Liver (tissue), 9 donors: ENCODE measurements around the gene NEK6. TPM values are rescaled to one million over a fixed set of nuclear protein-coding genes. Genes with fewer than 3 reads are reported as not detected.

Source experiments
- DNase-seq: peaks from one replicate; pipeline ENCODE4 v3.0.0-alpha.2; 2017; ENCODE audit warnings: low spot score
- H3K27ac ChIP-seq, 2 donors: one replicate each; pipeline ENCODE4 v1.7.0; 2013; ENCODE audit warnings: inconsistent platforms in 2 of 2, low read length in 2 of 2, control low read depth in 1 of 2, low read depth in 1 of 2, mild to moderate bottlenecking in 1 of 2
- H3K27me3 ChIP-seq, 4 donors: one replicate each; pipeline versions ENCODE4 v1.6.1 to v1.7.0; 2013; ENCODE audit warnings: low read length in 3 of 4, inconsistent platforms in 1 of 4, mild to moderate bottlenecking in 1 of 4, moderate library complexity in 1 of 4; ENCODE audit not compliant: control insufficient read depth in 4 of 4, insufficient read depth in 4 of 4
- H3K36me3 ChIP-seq, 4 donors: one replicate each; pipeline versions ENCODE4 v1.6.1 to v1.7.0; 2013; ENCODE audit warnings: low read length in 3 of 4, mild to moderate bottlenecking in 3 of 4, low read depth in 1 of 4, moderate library complexity in 1 of 4; ENCODE audit not compliant: control insufficient read depth in 4 of 4, insufficient read depth in 3 of 4
- H3K4me1 ChIP-seq, 4 donors: one replicate each; pipeline versions ENCODE4 v1.6.1 to v1.7.0; 2013; ENCODE audit warnings: low read length in 3 of 4, mild to moderate bottlenecking in 3 of 4, moderate library complexity in 1 of 4; ENCODE audit not compliant: control insufficient read depth in 4 of 4, insufficient read depth in 4 of 4
- H3K4me3 ChIP-seq, 3 donors: one replicate each; pipeline versions ENCODE4 v1.6.1 to v1.7.0; 2013; ENCODE audit warnings: low read length in 3 of 3, control low read depth in 1 of 3, low read depth in 1 of 3, mild to moderate bottlenecking in 1 of 3
- H3K9ac ChIP-seq, 2 donors: one replicate each; pipeline ENCODE4 v1.7.0; 2013; ENCODE audit warnings: low read length in 2 of 2, mild to moderate bottlenecking in 2 of 2, moderate library complexity in 2 of 2, control low read depth in 1 of 2, low read depth in 1 of 2
- H3K9me3 ChIP-seq, 4 donors: one replicate each; pipeline versions ENCODE4 v1.6.1 to v1.7.0; 2013; ENCODE audit warnings: low read length in 3 of 4; ENCODE audit not compliant: control insufficient read depth in 4 of 4
- ATF3 ChIP-seq: IDR thresholded peaks from 2 replicates; pipeline ENCODE4 v1.6.1; 2016; ENCODE audit warnings: antibody characterized with exemption
- CTCF ChIP-seq: fragments of 150-350 bp; IDR thresholded peaks from 2 replicates; pipeline ENCODE4 v1.5.1; 2017; ENCODE audit warnings: improper control_type of control experiment, low read depth, low read length; ENCODE audit not compliant: missing input control
- EGR1 ChIP-seq, 2 donors: IDR thresholded peaks; 2 replicates each; pipeline ENCODE4 v1.6.1; 2016 to 2018; ENCODE audit warnings: antibody characterized with exemption in 2 of 2, low read depth in 2 of 2
- FOXA1 ChIP-seq: IDR thresholded peaks from 2 replicates; pipeline ENCODE4 v1.6.1; 2016; ENCODE audit warnings: antibody characterized with exemption
- FOXA2 ChIP-seq: IDR thresholded peaks from 2 replicates; pipeline ENCODE4 v1.6.1; 2016; ENCODE audit warnings: antibody characterized with exemption
- GABPA ChIP-seq, 2 donors: IDR thresholded peaks in 1 of 2; conservative IDR thresholded peaks in 1 of 2; 2 replicates each; pipeline ENCODE4 v1.6.1; 2016; ENCODE audit warnings: antibody characterized with exemption in 2 of 2, mild to moderate bottlenecking in 1 of 2, moderate library complexity in 1 of 2
- HNF4A ChIP-seq, 2 donors: conservative IDR thresholded peaks; 2 replicates each; pipeline ENCODE4 v1.6.1; 2016; ENCODE audit warnings: antibody characterized with exemption in 2 of 2, mild to moderate bottlenecking in 2 of 2
- HNF4G ChIP-seq: IDR thresholded peaks from 2 replicates; pipeline ENCODE4 v1.6.1; 2016; ENCODE audit warnings: antibody characterized with exemption
- JUND ChIP-seq, 2 donors: IDR thresholded peaks; 2 replicates each; pipeline ENCODE4 v1.6.1; 2016; ENCODE audit warnings: antibody characterized with exemption in 2 of 2
- MAX ChIP-seq: IDR thresholded peaks from 2 replicates; pipeline ENCODE4 v1.6.1; 2016; ENCODE audit warnings: antibody characterized with exemption
- NR2F2 ChIP-seq: IDR thresholded peaks from 2 replicates; pipeline ENCODE4 v1.6.1; 2016; ENCODE audit warnings: antibody characterized with exemption
- RAD21 ChIP-seq, 2 donors: IDR thresholded peaks; 2 replicates each; pipeline ENCODE4 v1.6.1; 2016; ENCODE audit warnings: antibody characterized with exemption in 2 of 2, mild to moderate bottlenecking in 2 of 2
- REST ChIP-seq: IDR thresholded peaks from 2 replicates; pipeline ENCODE4 v1.6.1; 2016; ENCODE audit warnings: antibody characterized with exemption, mild to moderate bottlenecking
- RXRA ChIP-seq, 2 donors: IDR thresholded peaks; 2 replicates each; pipeline ENCODE4 v1.6.1; 2017 to 2018; ENCODE audit warnings: antibody characterized with exemption in 2 of 2, mild to moderate bottlenecking in 1 of 2
- SP1 ChIP-seq: IDR thresholded peaks from 2 replicates; pipeline ENCODE4 v1.6.1; 2018; ENCODE audit warnings: antibody characterized with exemption, mild to moderate bottlenecking
- TAF1 ChIP-seq: conservative IDR thresholded peaks from 2 replicates; pipeline ENCODE4 v1.6.1; 2016; ENCODE audit warnings: antibody characterized with exemption, mild to moderate bottlenecking
- YY1 ChIP-seq: IDR thresholded peaks from 2 replicates; pipeline ENCODE4 v1.6.1; 2016; ENCODE audit warnings: antibody characterized with exemption, mild to moderate bottlenecking
- ZBTB33 ChIP-seq: IDR thresholded peaks from 2 replicates; pipeline ENCODE4 v1.6.1; 2016; ENCODE audit warnings: antibody characterized with exemption
- WGBS: extraction: QIAGEN DNeasy Blood & Tissue Kit; methylation state at CpG from one replicate; pipeline ENCODE4 v1.1.7; 2013; 5-methylcytosine and 5-hydroxymethylcytosine counted together
- polyA plus RNA-seq, 2 donors: library from polyadenylated mRNA; stranded (reverse) in 1 of 2; unstranded in 1 of 2; fragments of 200-250 nt in 1 of 2; fragments of >200 nt in 1 of 2; fragmentation: Nextera tagmentation in 1 of 2; extraction: Ambion mirVana in 1 of 2; gene quantifications; one replicate each; pipeline versions ENCODE4 v1.2.1 to v1.2.3, GENCODE V29; 2013 to 2015
- total RNA-seq, 2 donors: library from RNA; depleted of rRNA; stranded (reverse); fragments of >200 nt; gene quantifications; one replicate each; pipeline ENCODE4 v1.2.3, GENCODE V29; 2014
- donor health status: healthy.
- donor health status: healthy.
- donor health status: healthy.
- donor health status: healthy.
- donor health status: healthy.

Gene NEK6
- total and polyA plus RNA-seq, 4 donors = 32.5 to 49.7 (median 42.5) TPM

GRCh38 chr9:124327491-124327890 is 69.7 kb downstream of the NEK6 start:
- no peaks in the 10 kb centered on the region for H3K27me3 ChIP-seq
- no peak overlapping the region for H3K27ac ChIP-seq
- no peak overlapping the region for H3K9ac ChIP-seq
- H3K4me1 ChIP-seq = no peaks in the 10 kb centered on the region
- 91% methylated on average over 9 of the region's 9 CpGs for WGBS
- no peaks in the 10 kb centered on the region for H3K9me3 ChIP-seq
- H3K36me3 ChIP-seq = peaks cover 13 to 74% (median 41%) of the 10 kb centered on the region in 4 donors
- no peak overlapping the region for H3K4me3 ChIP-seq
- DNase-seq = no peak
- TF ChIP-seq TAF1 (no peak), HNF4A (conservative IDR thresholded peaks at IDR 0.05) (no peak), GABPA (IDR thresholded peaks at IDR 0.05 in 1 of 2, conservative IDR thresholded peaks at IDR 0.05 in 1 of 2) (no peak)

- H3K4me1 ChIP-seq = no peaks in the 10 kb centered on the region
- no peak overlapping the region for H3K27ac ChIP-seq
- WGBS = 97% methylated on average over 12 of the region's 12 CpGs
- no peak overlapping the region for H3K4me3 ChIP-seq
- H3K9me3 ChIP-seq = no peaks in the 10 kb centered on the region
- no peak for DNase-seq
- H3K36me3 ChIP-seq = peaks cover 17 to 76% (median 44%) of the 10 kb centered on the region in 4 donors
- H3K27me3 ChIP-seq = no peaks in the 10 kb centered on the region
- no peak overlapping the region for H3K9ac ChIP-seq
- no peak for TF ChIP-seq JUND (IDR thresholded peaks at IDR 0.05)
These were observed 70.5 kb downstream of the NEK6 start for GRCh38 chr9:124328285-124328684.

- H3K9ac ChIP-seq = no peak overlapping the region
- H3K27ac ChIP-seq = no peak overlapping the region
- WGBS = 93% methylated on average over 19 of the region's 19 CpGs
- no peak for TF ChIP-seq YY1
- no peak for TF ChIP-seq NR2F2
- no peak for TF ChIP-seq CTCF
- no peak for TF ChIP-seq HNF4A (conservative IDR thresholded peaks at IDR 0.05)
- TF ChIP-seq JUND (IDR thresholded peaks at IDR 0.05) = no peak
- no peak for TF ChIP-seq SP1
- no peak for TF ChIP-seq FOXA2
- TF ChIP-seq FOXA1 = no peak
- no peak for TF ChIP-seq REST
- TF ChIP-seq ATF3 = no peak
- no peak for TF ChIP-seq RAD21 (IDR thresholded peaks at IDR 0.05)
- no peak for TF ChIP-seq EGR1 (IDR thresholded peaks at IDR 0.05; ENCODE audit: low read depth in 2 of 2)
- TF ChIP-seq HNF4G = no peak
- TF ChIP-seq TAF1 = no peak
- no peak for TF ChIP-seq ZBTB33
- TF ChIP-seq GABPA (IDR thresholded peaks at IDR 0.05 in 1 of 2, conservative IDR thresholded peaks at IDR 0.05 in 1 of 2) = no peak
- TF ChIP-seq RXRA (IDR thresholded peaks at IDR 0.05) = no peak
- TF ChIP-seq MAX = no peak
- no peak for DNase-seq
- H3K36me3 ChIP-seq = peaks cover 17 to 74% (median 46%) of the 10 kb centered on the region in 4 donors
- no peaks in the 10 kb centered on the region for H3K27me3 ChIP-seq
- no peaks in the 10 kb centered on the region for H3K9me3 ChIP-seq
- no peak overlapping the region for H3K4me3 ChIP-seq
- H3K4me1 ChIP-seq = no peaks in the 10 kb centered on the region
These were observed 71.5 kb downstream of the NEK6 start for GRCh38 chr9:124329206-124329792.
